GM23338 (cell line): ENCODE data around the gene NLK.

ENCODE experiments used
- CTCF ChIP-seq, 2 experiments: fragments of 200-600 bp in 1 of 2; sonication (generic) in 1 of 2; conservative IDR thresholded peaks; 2 replicates each; pipeline versions ENCODE4 v1.5.1 to v1.6.1; 2016 to 2017; ENCODE audit warnings: antibody characterized with exemption in 2 of 2, low read depth in 2 of 2, mild to moderate bottlenecking in 2 of 2, moderate library complexity in 1 of 2
- EZH2 ChIP-seq: fragments of 200-600 bp; sonication (generic); IDR thresholded peaks from one replicate; pipeline ENCODE4 v1.8.0; 2017; ENCODE audit warnings: antibody characterized with exemption, mild to moderate bottlenecking, low read depth; ENCODE audit not compliant: unreplicated experiment
- EZH2phosphoT487 ChIP-seq: fragments of 200-600 bp; sonication (generic); IDR thresholded peaks from one replicate; pipeline ENCODE4 v1.8.1; 2018; ENCODE audit warnings: antibody characterized with exemption; ENCODE audit not compliant: unreplicated experiment
- POLR2AphosphoS5 ChIP-seq: IDR thresholded peaks from 2 replicates; pipeline ENCODE4 v1.6.1; 2016; ENCODE audit warnings: antibody characterized with exemption, low read depth
- TF ChIP-seq, protein P1 (sequence below): IDR thresholded peaks from 2 replicates; pipeline ENCODE4 v1.6.1; 2016; ENCODE audit warnings: antibody characterized with exemption

DNA sequence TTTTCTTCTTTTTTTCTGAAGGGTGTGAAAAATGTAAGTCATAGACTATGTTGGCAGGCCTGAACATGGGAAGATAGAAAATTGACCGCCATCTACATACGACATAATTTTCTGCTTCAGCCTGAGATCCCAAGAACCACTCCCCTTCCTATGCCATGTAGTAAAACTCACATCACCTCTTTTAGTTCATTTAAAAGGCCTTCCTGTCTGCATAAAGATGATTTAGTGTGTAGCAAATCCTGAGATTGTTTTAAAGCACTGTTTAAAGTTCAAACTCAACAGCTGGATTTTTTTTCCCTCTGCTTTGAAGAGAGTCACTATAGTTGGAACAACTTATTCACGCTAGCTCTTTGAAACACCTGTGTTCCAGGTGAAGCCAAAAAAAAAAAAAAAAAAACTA, 101.5 kb downstream of the NLK start:
- TF ChIP-seq CTCF (conservative IDR thresholded peaks at IDR 0.05; ENCODE audit: low read depth in 2 of 2) (no peak), EZH2phosphoT487 (no peak), POLR2AphosphoS5 (no peak), EZH2 (no peak)
- TF ChIP-seq, protein P1, sequence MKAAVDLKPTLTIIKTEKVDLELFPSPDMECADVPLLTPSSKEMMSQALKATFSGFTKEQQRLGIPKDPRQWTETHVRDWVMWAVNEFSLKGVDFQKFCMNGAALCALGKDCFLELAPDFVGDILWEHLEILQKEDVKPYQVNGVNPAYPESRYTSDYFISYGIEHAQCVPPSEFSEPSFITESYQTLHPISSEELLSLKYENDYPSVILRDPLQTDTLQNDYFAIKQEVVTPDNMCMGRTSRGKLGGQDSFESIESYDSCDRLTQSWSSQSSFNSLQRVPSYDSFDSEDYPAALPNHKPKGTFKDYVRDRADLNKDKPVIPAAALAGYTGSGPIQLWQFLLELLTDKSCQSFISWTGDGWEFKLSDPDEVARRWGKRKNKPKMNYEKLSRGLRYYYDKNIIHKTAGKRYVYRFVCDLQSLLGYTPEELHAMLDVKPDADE = no peak
